HUES64 (cell line): ENCODE data around the gene OR10H4.
"Not testable (repeated sequence)": the region's sequence is repeated elsewhere in the genome, so short reads cannot be mapped to it uniquely, and the experiment has no call there.

Experiments
- H3K27ac ChIP-seq: 2 replicates; pipeline ENCODE4 v1.7.0; 2013; ENCODE audit warnings: low read depth, low read length, inconsistent platforms
- H3K27me3 ChIP-seq: 2 replicates; pipeline ENCODE4 v1.6.1; 2013; ENCODE audit warnings: mild to moderate bottlenecking, low read length; ENCODE audit not compliant: insufficient read depth
- H3K36me3 ChIP-seq: 2 replicates; pipeline ENCODE4 v1.6.1; 2013; ENCODE audit warnings: mild to moderate bottlenecking, low read length; ENCODE audit not compliant: insufficient read depth
- H3K4me1 ChIP-seq: 2 replicates; pipeline ENCODE4 v1.6.1; 2013; ENCODE audit warnings: mild to moderate bottlenecking, low read length, moderate library complexity; ENCODE audit not compliant: insufficient read depth
- H3K4me3 ChIP-seq: 2 replicates; pipeline ENCODE4 v1.5.1; 2013; ENCODE audit warnings: mild to moderate bottlenecking, low read length, moderate library complexity
- H3K9ac ChIP-seq: 2 replicates; pipeline ENCODE4 v1.6.1; 2013; ENCODE audit warnings: mild to moderate bottlenecking, low read depth, low read length
- H3K9me3 ChIP-seq: 2 replicates; pipeline ENCODE4 v1.6.1; 2013; ENCODE audit warnings: low read depth, low read length; ENCODE audit not compliant: insufficient read depth
- WGBS: fragments of 150-250, 120-280 bp; methylation state at CpG from one replicate; pipeline ENCODE4 v1.1.7; 2013; ENCODE audit warnings: missing lambda C conversion rate; 5-methylcytosine and 5-hydroxymethylcytosine counted together

OR10H4 gene

DNA sequence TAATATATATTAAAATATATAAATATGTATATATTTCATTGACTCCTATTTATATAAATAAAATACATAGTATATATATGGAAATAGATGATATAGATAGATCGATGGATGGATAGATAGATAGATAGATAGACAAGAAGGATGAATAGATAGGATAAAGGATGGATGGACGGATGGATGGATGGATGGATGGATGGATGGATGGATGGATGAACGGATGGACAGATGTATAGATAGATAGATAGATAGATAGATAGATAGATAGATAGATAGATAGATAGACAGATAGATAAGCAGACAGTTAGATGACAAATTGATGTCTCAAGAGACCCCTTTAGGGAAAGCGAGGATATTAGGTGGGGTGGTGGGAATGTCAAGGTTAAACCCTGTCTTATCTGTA lies 29.6 kb upstream of the OR10H4 start:
- WGBS: 72% methylated on average over 4 of the region's 4 CpGs
- H3K27ac ChIP-seq: no peak overlapping the region

GRCh38 chr19:15922021-15922420 lies 26.8 kb upstream of the OR10H4 start:
- peaks cover 90% of the 10 kb centered on the region for H3K9me3 ChIP-seq
- H3K36me3 ChIP-seq: no peaks in the 10 kb centered on the region
- H3K4me3 ChIP-seq: no peak overlapping the region
- H3K27ac ChIP-seq: no peak overlapping the region
- H3K4me1 ChIP-seq: no peaks in the 10 kb centered on the region
- no peaks in the 10 kb centered on the region for H3K27me3 ChIP-seq
- no peak overlapping the region for H3K9ac ChIP-seq
- WGBS: 60% methylated on average over 4 of the region's 4 CpGs

More for the DNA sequence above, 29.6 kb upstream of the OR10H4 start:
- Histone ChIP-seq H3K9me3 (peaks cover 96% of the 10 kb centered on the region), H3K27me3 (no peaks in the 10 kb centered on the region), H3K36me3 (no peaks in the 10 kb centered on the region), H3K9ac (no peak overlapping the region), H3K4me1 (no peaks in the 10 kb centered on the region), H3K4me3 (no peak overlapping the region)

GRCh38 chr19:15923702-15924101 lies 25.1 kb upstream of the OR10H4 start:
- peaks cover 92% of the 10 kb centered on the region for H3K9me3 ChIP-seq
- H3K9ac ChIP-seq: no peak overlapping the region
- no peaks in the 10 kb centered on the region for H3K36me3 ChIP-seq
- 77% methylated on average over 8 of the region's 8 CpGs for WGBS
- no peaks in the 10 kb centered on the region for H3K4me1 ChIP-seq
- H3K27ac ChIP-seq: no peak overlapping the region
- H3K4me3 ChIP-seq: no peak overlapping the region
- H3K27me3 ChIP-seq: no peaks in the 10 kb centered on the region

DNA sequence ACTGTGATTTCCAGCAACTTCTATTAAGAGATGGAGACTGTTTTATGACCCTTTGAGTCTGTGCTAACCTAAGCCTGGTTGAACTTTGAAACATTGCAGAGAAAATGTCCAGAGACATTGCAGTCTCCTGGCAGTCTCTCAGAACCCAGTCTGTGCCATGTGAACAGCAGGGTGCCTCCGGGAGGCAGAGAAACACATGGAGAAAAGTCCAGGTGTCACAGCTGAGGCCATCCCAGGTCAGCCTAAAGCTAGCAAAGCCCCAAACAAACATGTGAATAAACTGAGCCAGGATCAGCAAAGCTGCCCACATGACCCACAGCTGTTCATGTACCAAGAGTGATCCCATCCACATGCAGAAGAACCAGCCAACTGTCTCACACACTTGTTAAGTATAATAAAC lies 22.3 kb upstream of the OR10H4 start:
- WGBS: 0% methylated on average over 1 of the region's 1 CpG
- H3K27me3 ChIP-seq: no peaks in the 10 kb centered on the region
- H3K9ac ChIP-seq: no peak overlapping the region
- H3K27ac ChIP-seq: no peak overlapping the region
- H3K36me3 ChIP-seq: no peaks in the 10 kb centered on the region
- peaks cover 89% of the 10 kb centered on the region for H3K9me3 ChIP-seq
- no peak overlapping the region for H3K4me3 ChIP-seq
- H3K4me1 ChIP-seq: no peaks in the 10 kb centered on the region

DNA sequence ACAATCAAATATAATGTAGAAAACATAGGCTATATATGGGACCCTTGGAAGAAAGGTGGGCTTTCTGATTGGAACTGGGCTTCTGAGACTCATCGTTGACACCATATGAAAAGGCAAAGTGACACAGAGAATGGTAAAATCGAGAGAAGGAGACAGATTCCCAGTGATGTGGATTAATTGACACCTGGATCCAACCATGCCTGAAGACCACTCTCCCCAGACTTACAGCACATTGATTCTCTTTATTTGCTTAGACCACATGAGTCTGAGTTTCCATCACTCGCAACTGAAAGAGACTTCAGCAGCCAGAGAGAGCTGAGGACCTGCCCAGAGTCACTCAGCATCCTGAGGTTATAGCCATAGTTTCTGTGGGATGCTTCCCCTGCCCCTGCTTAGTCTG lies 20.5 kb upstream of the OR10H4 start:
- H3K9ac ChIP-seq: no peak overlapping the region
- no peak overlapping the region for H3K4me3 ChIP-seq
- H3K36me3 ChIP-seq: no peaks in the 10 kb centered on the region
- no peaks in the 10 kb centered on the region for H3K4me1 ChIP-seq
- WGBS: 71% methylated on average over 3 of the region's 3 CpGs
- peaks cover 71% of the 10 kb centered on the region for H3K9me3 ChIP-seq
- H3K27me3 ChIP-seq: no peaks in the 10 kb centered on the region
- no peak overlapping the region for H3K27ac ChIP-seq

GRCh38 chr19:15933761-15934331 lies 15.0 kb upstream of the OR10H4 start:
- H3K4me3 ChIP-seq, H3K27ac ChIP-seq, H3K36me3 ChIP-seq, H3K9ac ChIP-seq, H3K4me1 ChIP-seq, H3K27me3 ChIP-seq: not testable (repeated sequence)
- WGBS: 76% methylated on average over 12 of the region's 12 CpGs
- H3K9me3 ChIP-seq: peaks cover 68% of the 10 kb centered on the region

DNA sequence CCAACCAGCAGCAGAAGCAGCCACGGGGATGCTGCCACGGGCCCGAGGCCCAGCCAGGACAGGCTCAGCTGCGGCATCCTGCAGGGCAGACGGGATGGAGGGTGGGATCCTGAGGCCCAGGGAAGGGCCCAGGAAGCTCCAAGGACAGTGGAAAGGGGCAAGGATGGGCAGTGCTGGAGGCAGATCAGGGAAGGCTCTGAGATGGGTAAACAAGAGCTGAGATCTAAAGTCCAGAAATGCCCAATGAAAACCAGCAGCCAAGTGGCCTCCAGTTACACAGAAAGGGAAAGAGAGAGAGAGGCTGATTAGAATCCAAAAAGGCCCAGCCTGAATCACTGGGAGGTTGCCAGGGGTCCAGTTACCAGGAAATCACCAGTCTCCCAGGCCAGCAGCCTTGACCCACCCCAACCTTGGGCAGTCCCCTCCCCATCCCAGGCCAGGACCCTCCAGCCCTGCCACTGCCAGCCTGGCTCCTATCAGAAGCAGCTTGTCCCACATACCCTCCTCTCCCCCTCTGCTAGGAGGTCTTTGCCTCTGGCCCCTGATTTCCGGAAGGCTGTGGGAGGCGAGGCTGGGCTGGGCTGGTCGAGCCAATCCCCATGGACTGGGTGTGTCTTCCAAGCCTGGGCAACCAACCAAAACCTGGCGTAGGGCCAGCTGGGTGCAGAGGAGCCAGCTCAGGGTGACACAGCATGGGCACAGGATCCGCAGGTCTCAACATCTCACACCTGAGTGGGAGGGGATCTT lies 14.3 kb upstream of the OR10H4 start, which contains the start of gene CYP4F11:
TSS of gene CYP4F11 (minus strand) at position 198 of the 747 bp plus-strand sequence. CDS start at position 77, 121 bp downstream.
- H3K4me3 ChIP-seq: no peak within 1 kb of the TSS
- H3K27ac ChIP-seq: no peak within 1 kb of the TSS
- WGBS: 79% methylated on average over 10 of the region's 10 CpGs
- H3K36me3 ChIP-seq: no peaks in the 10 kb centered on the region
- no peaks in the 10 kb centered on the region for H3K4me1 ChIP-seq
- no peaks in the 10 kb centered on the region for H3K27me3 ChIP-seq
- peaks cover 68% of the 10 kb centered on the region for H3K9me3 ChIP-seq
- H3K9ac ChIP-seq: no peak within 1 kb of the TSS

DNA sequence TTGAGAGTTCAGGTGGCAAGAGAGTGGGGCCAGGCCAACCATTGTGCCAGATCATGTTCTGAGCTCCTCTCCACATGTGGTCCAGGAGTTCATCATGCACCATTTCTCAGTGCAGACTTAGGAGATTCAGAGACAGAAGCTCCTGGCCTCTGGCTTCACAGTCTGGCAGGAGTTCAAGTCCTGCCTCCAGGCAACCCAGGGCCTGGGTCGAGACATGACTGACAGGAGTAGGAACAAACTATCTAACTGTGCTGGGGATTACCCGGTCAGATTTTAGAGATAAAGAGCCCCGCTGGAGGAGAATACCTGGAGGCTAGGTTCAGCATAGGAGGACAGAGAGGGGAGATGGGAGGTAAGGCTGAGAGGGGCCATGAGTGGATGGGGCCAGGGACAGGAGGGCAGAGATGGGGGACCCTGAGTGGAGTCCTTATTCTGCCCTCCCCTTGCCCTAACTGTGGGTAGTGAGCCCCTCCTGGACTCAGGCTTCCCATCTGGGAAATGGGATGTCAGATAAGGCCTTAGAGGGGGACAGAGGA lies 13.6 kb upstream of the OR10H4 start:
- 65% methylated on average over 3 of the region's 3 CpGs for WGBS

DNA sequence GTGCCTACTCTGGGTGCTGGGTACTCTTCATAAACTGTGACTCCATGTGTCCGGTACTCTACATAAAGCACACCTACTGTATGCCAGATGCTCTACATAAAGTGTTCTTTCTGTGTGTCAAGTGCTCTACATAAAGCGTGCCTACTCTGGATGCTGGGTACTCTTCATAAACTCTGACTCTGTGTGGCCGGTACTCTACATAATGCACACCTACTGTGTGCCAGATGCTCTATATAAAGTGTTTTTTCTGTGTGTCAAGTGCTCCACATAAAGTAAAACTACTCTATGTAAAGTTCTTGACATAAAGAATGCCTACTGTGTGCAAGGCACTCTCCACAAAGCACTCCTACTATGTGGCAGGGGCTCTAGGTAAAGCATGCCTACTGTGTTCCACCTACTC lies 12.6 kb upstream of the OR10H4 start:
- Histone ChIP-seq H3K36me3 (no peaks in the 10 kb centered on the region), H3K4me3 (no peak overlapping the region), H3K4me1 (no peaks in the 10 kb centered on the region), H3K9ac (no peak overlapping the region), H3K27ac (no peak overlapping the region), H3K27me3 (no peaks in the 10 kb centered on the region), H3K9me3 (peaks cover 71% of the 10 kb centered on the region)
- 80% methylated on average over 3 of the region's 3 CpGs for WGBS

More for the DNA sequence above, 13.6 kb upstream of the OR10H4 start:
- Histone ChIP-seq H3K27ac (no peak overlapping the region), H3K4me3 (no peak overlapping the region), H3K9ac (no peak overlapping the region), H3K36me3 (no peaks in the 10 kb centered on the region), H3K4me1 (no peaks in the 10 kb centered on the region), H3K27me3 (no peaks in the 10 kb centered on the region), H3K9me3 (peaks cover 69% of the 10 kb centered on the region)

DNA sequence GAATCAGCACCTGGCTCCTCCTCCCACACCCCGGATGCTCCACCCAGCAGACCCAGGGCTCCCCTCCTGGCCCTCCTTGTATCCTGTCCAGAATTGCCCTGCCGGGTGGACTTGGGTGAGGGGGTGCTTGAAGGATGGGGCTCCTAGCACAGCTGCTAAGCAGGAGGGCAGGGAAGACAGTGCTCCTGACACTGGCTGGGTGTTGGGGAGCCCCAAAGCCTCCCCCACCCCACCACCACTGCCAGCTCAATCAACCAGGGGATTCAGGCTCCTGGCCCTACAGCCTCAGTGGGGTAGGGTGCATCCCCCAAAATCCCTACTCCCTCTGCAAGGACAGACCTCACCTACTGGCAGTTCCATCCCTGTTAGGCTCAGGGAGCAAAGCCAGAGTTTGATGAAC lies 11.9 kb upstream of the OR10H4 start:
- Histone ChIP-seq H3K4me3 (no peak overlapping the region), H3K9me3 (peaks cover 75% of the 10 kb centered on the region), H3K27me3 (no peaks in the 10 kb centered on the region), H3K36me3 (no peaks in the 10 kb centered on the region), H3K4me1 (no peaks in the 10 kb centered on the region), H3K27ac (no peak overlapping the region), H3K9ac (no peak overlapping the region)
- WGBS: 33% methylated on average over 1 of the region's 2 CpGs

GRCh38 chr19:15937771-15938170 lies 11.0 kb upstream of the OR10H4 start:
- H3K27me3 ChIP-seq: no peaks in the 10 kb centered on the region
- H3K4me3 ChIP-seq: no peak overlapping the region
- H3K36me3 ChIP-seq: no peaks in the 10 kb centered on the region
- H3K27ac ChIP-seq: no peak overlapping the region
- H3K9me3 ChIP-seq: peaks cover 83% of the 10 kb centered on the region
- H3K9ac ChIP-seq: no peak overlapping the region
- H3K4me1 ChIP-seq: no peaks in the 10 kb centered on the region
- WGBS: 30% methylated on average over 2 of the region's 2 CpGs
